H1 (cell line): Measurements from ENCODE around the gene MKRN1. TPM values are rescaled to one million over a fixed set of nuclear protein-coding genes. Genes with fewer than 3 reads are reported as not detected.

ENCODE experiments used
- ASH2L ChIP-seq: fragments of 200-600, 300-600 bp; sonication (generic); IDR thresholded peaks from one replicate; pipeline ENCODE4 v1.7.1; 2017; ENCODE audit warnings: low read length
- PHF8 ChIP-seq: fragments of 200-600 bp; sonication (generic); conservative IDR thresholded peaks from 2 replicates; pipeline ENCODE4 v1.7.1; 2012; ENCODE audit warnings: low read depth, mild to moderate bottlenecking, inconsistent platforms, low read length, moderate library complexity
- SIN3A ChIP-seq, 2 experiments: IDR thresholded peaks in 1 of 2; conservative IDR thresholded peaks in 1 of 2; 2 replicates each; pipeline ENCODE4 v1.6.1; 2011 to 2012; ENCODE audit warnings: low read length in 2 of 2, improper control_type of control experiment in 1 of 2, low read depth in 1 of 2, mild to moderate bottlenecking in 1 of 2
- SP4 ChIP-seq: IDR thresholded peaks from 2 replicates; pipeline ENCODE4 v1.6.1; 2012; ENCODE audit warnings: low read length, inconsistent platforms
- TEAD4 ChIP-seq: IDR thresholded peaks from 2 replicates; pipeline ENCODE4 v1.6.1; 2012; ENCODE audit warnings: low read depth, low read length, inconsistent platforms, mixed read lengths
- USF2 ChIP-seq: IDR thresholded peaks from 2 replicates; pipeline ENCODE4 v1.6.1; 2011; ENCODE audit warnings: low read length, improper control_type of control experiment
- polyA plus RNA-seq, 7 experiments: library from polyadenylated mRNA; depleted of rRNA in 3 of 7; stranded (reverse) in 5 of 7; unstranded in 2 of 7; fragments of >200 nt in 5 of 7; fragments of 200-250 nt in 2 of 7; gene quantifications; 1 replicate in 5 of 7; 2 replicates in 1 of 7; 4 replicates in 1 of 7; pipeline versions ENCODE4 v1.2.1 to v1.2.3, GENCODE V29; 2011 to 2013; ENCODE audit warnings: missing spikeins in 2 of 7, mixed read lengths in 2 of 7
- total RNA-seq: library from RNA; stranded (reverse); fragmentation: NEBNext Ultra II Directional; extraction: Animal tissue kit (Norgen Biotek cat#: 25700); gene quantifications from 2 replicates; pipeline ENCODE4 v1.2.1, GENCODE V29; 2021

Gene MKRN1
- total and polyA plus RNA-seq, 2 of the 8 experiments (the other 6 are each of a cell fraction or from before 2014, with no cell fraction given) = 46.2 to 99.6 TPM

- TF ChIP-seq ASH2L (no peak), SIN3A (conservative IDR thresholded peaks at IDR 0.05 in 1 of 2, IDR thresholded peaks at IDR 0.05 in 1 of 2; ENCODE audit: low read depth in 1 of 2, low read length in 2 of 2) (no peak), USF2 (no peak), TEAD4 (no peak), PHF8 (no peak), SP4 (no peak)
Observed at GRCh38 chr7:140421521-140421920, 57.8 kb downstream of the MKRN1 start (continued).
